ENCODE results near the gene AHCTF1.
"Not testable (repeated sequence)": the region's sequence is repeated elsewhere in the genome, so short reads cannot be mapped to it uniquely, and the experiment has no call there.

Gene AHCTF1

GRCh38 chr1:246820666-246821065 lies 111.1 kb downstream of the AHCTF1 start:
- Histone ChIP-seq H3K4me2 (ENCODE audit: low read length) (no peak overlapping the region), H3K4me1 (ENCODE audit: low read length) (no peaks in the 10 kb centered on the region), H3K9me3 (ENCODE audit: insufficient read depth, low read length) (no peaks in the 10 kb centered on the region)

GRCh38 chr1:246817778-246818177 lies 114.0 kb downstream of the AHCTF1 start:
- H3K79me2 ChIP-seq (ENCODE audit: low read length); H3K9me3 ChIP-seq (ENCODE audit: insufficient read depth, low read length); H3K4me1 ChIP-seq (ENCODE audit: low read length); H3K27me3 ChIP-seq (ENCODE audit: low read depth, low read length); H4K20me1 ChIP-seq (ENCODE audit: insufficient read depth, low read length); H3K4me3 ChIP-seq (ENCODE audit: low read length); H3K9ac ChIP-seq (ENCODE audit: low read length); H3K4me2 ChIP-seq (ENCODE audit: low read length); H3K27ac ChIP-seq (ENCODE audit: low read length); H3K36me3 ChIP-seq (replicated peaks; ENCODE audit: low read depth, low read length); H2AFZ ChIP-seq (ENCODE audit: low read depth, low read length): not testable (repeated sequence)

More at GRCh38 chr1:246820666-246821065, 111.1 kb downstream of the AHCTF1 start:
- no peak for TF ChIP-seq EZH2phosphoT487 (IDR thresholded peaks at IDR 0.05; ENCODE audit: low read depth)
- TF ChIP-seq CTCF (IDR thresholded peaks at IDR 0.05; ENCODE audit: low read depth, low read length) = no peak
- Histone ChIP-seq H4K20me1 (ENCODE audit: insufficient read depth, low read length) (no peaks in the 10 kb centered on the region), H3K27ac (ENCODE audit: low read length) (no peak overlapping the region), H3K36me3 (replicated peaks; ENCODE audit: low read depth, low read length) (no peaks in the 10 kb centered on the region), H3K79me2 (ENCODE audit: low read length) (no peaks in the 10 kb centered on the region), H3K4me3 (ENCODE audit: low read length) (no peak overlapping the region), H3K9ac (ENCODE audit: low read length) (no peak overlapping the region), H3K27me3 (ENCODE audit: low read depth, low read length) (peaks cover 7% of the 10 kb centered on the region), H2AFZ (ENCODE audit: low read depth, low read length) (no peak overlapping the region)

GRCh38 chr1:246815693-246816270 lies 116.0 kb downstream of the AHCTF1 start:
- Histone ChIP-seq H3K79me2 (ENCODE audit: low read length) (no peaks in the 10 kb centered on the region), H3K4me1 (ENCODE audit: low read length) (no peaks in the 10 kb centered on the region), H4K20me1 (ENCODE audit: insufficient read depth, low read length) (no peaks in the 10 kb centered on the region), H3K27ac (ENCODE audit: low read length) (no peak overlapping the region), H3K4me2 (ENCODE audit: low read length) (no peak overlapping the region), H2AFZ (ENCODE audit: low read depth, low read length) (no peak overlapping the region), H3K27me3 (ENCODE audit: low read depth, low read length) (peaks cover 7% of the 10 kb centered on the region), H3K4me3 (ENCODE audit: low read length) (no peak overlapping the region), H3K36me3 (replicated peaks; ENCODE audit: low read depth, low read length) (no peaks in the 10 kb centered on the region), H3K9ac (ENCODE audit: low read length) (no peak overlapping the region), H3K9me3 (ENCODE audit: insufficient read depth, low read length) (no peaks in the 10 kb centered on the region)
- TF ChIP-seq CTCF (IDR thresholded peaks at IDR 0.05; ENCODE audit: low read depth, low read length) (no peak), EZH2phosphoT487 (IDR thresholded peaks at IDR 0.05; ENCODE audit: low read depth) (no peak)

GRCh38 chr1:246814890-246815289 lies 116.9 kb downstream of the AHCTF1 start:
- H3K4me1 ChIP-seq (ENCODE audit: low read length) = no peaks in the 10 kb centered on the region
- H3K36me3 ChIP-seq (replicated peaks; ENCODE audit: low read depth, low read length) = no peaks in the 10 kb centered on the region
- H3K9me3 ChIP-seq (ENCODE audit: insufficient read depth, low read length) = no peaks in the 10 kb centered on the region
- H3K27ac ChIP-seq (ENCODE audit: low read length) = no peak overlapping the region
- no peak overlapping the region for H3K4me2 ChIP-seq (ENCODE audit: low read length)
- peaks cover 7% of the 10 kb centered on the region for H3K27me3 ChIP-seq (ENCODE audit: low read depth, low read length)
- no peak overlapping the region for H2AFZ ChIP-seq (ENCODE audit: low read depth, low read length)
- TF ChIP-seq EZH2phosphoT487 (IDR thresholded peaks at IDR 0.05; ENCODE audit: low read depth) (no peak), CTCF (IDR thresholded peaks at IDR 0.05; ENCODE audit: low read depth, low read length) (no peak)
- H3K9ac ChIP-seq (ENCODE audit: low read length) = no peak overlapping the region
- no peaks in the 10 kb centered on the region for H3K79me2 ChIP-seq (ENCODE audit: low read length)
- no peaks in the 10 kb centered on the region for H4K20me1 ChIP-seq (ENCODE audit: insufficient read depth, low read length)
- no peak overlapping the region for H3K4me3 ChIP-seq (ENCODE audit: low read length)

- not testable (repeated sequence) for H2AFZ ChIP-seq (ENCODE audit: low read depth, low read length); H3K27me3 ChIP-seq (ENCODE audit: low read depth, low read length); H3K4me2 ChIP-seq (ENCODE audit: low read length); H3K79me2 ChIP-seq (ENCODE audit: low read length); H3K4me3 ChIP-seq (ENCODE audit: low read length); H3K36me3 ChIP-seq (replicated peaks; ENCODE audit: low read depth, low read length); H3K9ac ChIP-seq (ENCODE audit: low read length); H4K20me1 ChIP-seq (ENCODE audit: insufficient read depth, low read length); H3K27ac ChIP-seq (ENCODE audit: low read length); H3K9me3 ChIP-seq (ENCODE audit: insufficient read depth, low read length); H3K4me1 ChIP-seq (ENCODE audit: low read length)
These were observed 118.4 kb downstream of the AHCTF1 start for GRCh38 chr1:246813325-246813724.

All from OCI-LY3 (cell line).